Neural progenitor cell (in vitro differentiated cells): ENCODE results near the gene AGAP3. TPM values are rescaled to one million over a fixed set of nuclear protein-coding genes. Genes with fewer than 3 reads are reported as not detected.

ENCODE experiments used
- DNase-seq: peaks from one replicate; pipeline ENCODE4 v3.0.0-alpha.2; 2016; ENCODE audit warnings: low spot score
- H2AFZ ChIP-seq: fragments of 200-600 bp; sonication (generic); replicated peaks from 2 replicates; pipeline ENCODE4 v1.6.1; 2016; ENCODE audit warnings: antibody characterized with exemption
- H3F3A ChIP-seq: fragments of 200-600 bp; sonication (generic); 2 replicates; pipeline ENCODE4 v1.6.1; 2016; ENCODE audit warnings: antibody characterized with exemption, low read depth
- H3K27ac ChIP-seq: fragments of 200-600 bp; sonication (generic); 2 replicates; pipeline ENCODE4 v1.5.1; 2016; ENCODE audit warnings: mild to moderate bottlenecking
- H3K27me3 ChIP-seq: fragments of 200-600 bp; sonication (generic); 2 replicates; pipeline ENCODE4 v1.6.1; 2016; ENCODE audit warnings: mild to moderate bottlenecking, moderate library complexity
- H3K36me3 ChIP-seq: fragments of 200-600 bp; sonication (generic); 2 replicates; pipeline ENCODE4 v1.5.1; 2016
- H3K4me1 ChIP-seq: fragments of 200-600 bp; sonication (generic); 2 replicates; pipeline ENCODE4 v1.6.1; 2016; ENCODE audit warnings: mixed run types
- H3K4me2 ChIP-seq: fragments of 200-600 bp; sonication (generic); 2 replicates; pipeline ENCODE4 v1.6.1; 2016
- H3K4me3 ChIP-seq: fragments of 200-600 bp; sonication (generic); 2 replicates; pipeline ENCODE4 v1.5.1; 2016
- H3K79me2 ChIP-seq: fragments of 200-600 bp; sonication (generic); 2 replicates; pipeline ENCODE4 v1.6.1; 2016; ENCODE audit warnings: low read depth
- H3K9ac ChIP-seq: fragments of 200-600 bp; sonication (generic); 2 replicates; pipeline ENCODE4 v1.6.1; 2016
- H3K9me3 ChIP-seq: fragments of 200-600 bp; sonication (generic); 2 replicates; pipeline ENCODE4 v1.5.1; 2016; ENCODE audit warnings: low read depth
- H4K20me1 ChIP-seq: fragments of 200-600 bp; sonication (generic); 2 replicates; pipeline ENCODE4 v1.6.1; 2016; ENCODE audit warnings: low read depth
- H3K27ac Mint-ChIP-seq: 3 replicates; pipeline ENCODE4 v1.8.0; 2021; ENCODE audit warnings: mixed read lengths
- H3K27me3 Mint-ChIP-seq: 2 replicates; pipeline ENCODE4 v1.8.0; 2022; ENCODE audit warnings: low read depth, mild to moderate bottlenecking, inconsistent platforms, moderate library complexity, mixed read lengths; ENCODE audit not compliant: insufficient read depth
- H3K36me3 Mint-ChIP-seq: 3 replicates; pipeline ENCODE4 v1.8.0; 2021; ENCODE audit warnings: mixed read lengths
- H3K4me1 Mint-ChIP-seq: 3 replicates; pipeline ENCODE4 v1.8.0; 2021; ENCODE audit warnings: mixed read lengths
- H3K4me3 Mint-ChIP-seq: 3 replicates; pipeline ENCODE4 v1.8.0; 2021; ENCODE audit warnings: mild to moderate bottlenecking, moderate library complexity, mixed read lengths
- H3K9me3 Mint-ChIP-seq: 3 replicates; pipeline ENCODE4 v1.8.0; 2020; ENCODE audit warnings: mixed read lengths
- CTCF ChIP-seq: fragments of 200-600 bp; sonication (generic); IDR thresholded peaks from 2 replicates; pipeline ENCODE4 v1.5.1; 2017; ENCODE audit warnings: antibody characterized with exemption, mild to moderate bottlenecking
- EZH2 ChIP-seq: fragments of 200-600 bp; sonication (generic); IDR thresholded peaks from 2 replicates; pipeline ENCODE4 v1.6.1; 2017; ENCODE audit warnings: antibody characterized with exemption, mild to moderate bottlenecking, moderate library complexity
- EZH2phosphoT487 ChIP-seq: fragments of 200-600 bp; sonication (generic); IDR thresholded peaks from 2 replicates; pipeline ENCODE4 v1.6.1; 2017; ENCODE audit warnings: antibody characterized with exemption
- total RNA-seq: library from RNA; depleted of rRNA; stranded (reverse); fragments of >200 nt; gene quantifications from 2 replicates; pipeline ENCODE4 v1.2.3, GENCODE V29; 2015; ENCODE audit warnings: low replicate concordance

AGAP3 gene
- total RNA-seq, 1 donor from 2014 or later: 38.9 TPM

DNA sequence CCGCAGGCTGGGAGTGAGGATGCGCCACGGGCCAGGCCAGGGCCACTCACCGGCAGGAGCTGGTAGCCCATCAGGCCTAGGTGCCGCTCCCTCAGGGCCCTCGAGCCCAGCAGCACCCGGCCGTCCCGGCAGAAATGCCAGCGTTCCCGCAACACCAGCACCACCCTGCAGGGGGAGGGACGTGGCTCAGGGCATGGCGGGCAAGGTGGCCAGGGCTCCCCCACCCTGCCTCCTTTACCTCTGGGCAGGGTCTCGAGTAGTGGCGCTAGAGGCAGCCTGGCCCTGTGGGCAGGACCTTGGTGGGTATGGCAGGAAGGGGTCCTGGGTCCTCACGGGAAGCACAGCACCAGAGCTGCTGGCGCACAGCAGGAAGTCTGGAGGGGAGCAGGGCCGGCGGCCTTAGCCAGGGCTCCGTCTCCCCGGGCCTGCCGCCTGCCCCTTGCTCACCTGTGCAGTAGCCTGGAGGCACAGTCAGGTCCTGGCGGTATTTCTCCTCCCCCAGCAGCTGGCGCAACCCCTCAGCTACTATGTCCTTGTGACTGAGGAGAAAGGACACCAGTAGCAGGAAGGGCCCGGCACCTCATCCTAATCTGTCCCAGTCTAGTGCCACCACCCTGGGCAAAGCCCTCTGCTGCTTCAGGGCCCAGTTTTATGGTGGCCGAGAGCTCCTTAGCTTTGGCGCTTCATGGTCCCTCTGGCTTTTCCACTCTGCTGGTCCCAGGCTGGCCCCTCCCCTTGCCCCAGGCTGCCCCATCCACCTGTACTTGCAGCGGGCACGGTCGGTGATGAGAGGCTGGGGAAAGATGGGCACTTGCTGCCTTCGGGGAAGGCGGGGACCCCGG lies 9.2 kb upstream of the AGAP3 start:
- peak; percentile 46 for DNase-seq
- H3K4me3 Mint-ChIP-seq: no peak overlapping the region
- peaks cover 25% of the 10 kb centered on the region for H4K20me1 ChIP-seq
- no peak overlapping the region for H3K4me3 ChIP-seq
- H3K27ac Mint-ChIP-seq: no peak overlapping the region
- H3K4me1 Mint-ChIP-seq: peaks cover 18% of the 10 kb centered on the region
- H3K36me3 ChIP-seq: no peaks in the 10 kb centered on the region
- no peaks in the 10 kb centered on the region for H3K9me3 Mint-ChIP-seq
- H3K4me1 ChIP-seq: peaks cover 25% of the 10 kb centered on the region
- peaks cover 38% of the 10 kb centered on the region for H3F3A ChIP-seq
- TF ChIP-seq CTCF (peak; percentile 46), EZH2phosphoT487 (no peak)
- H3K27ac ChIP-seq: no peak overlapping the region
- no peaks in the 10 kb centered on the region for H3K27me3 ChIP-seq
- no peak overlapping the region for H2AFZ ChIP-seq
- H3K9ac ChIP-seq: no peak overlapping the region
- no peaks in the 10 kb centered on the region for H3K9me3 ChIP-seq
- peaks cover 8% of the 10 kb centered on the region for H3K36me3 Mint-ChIP-seq
- peaks cover 17% of the 10 kb centered on the region for H3K79me2 ChIP-seq
- H3K4me2 ChIP-seq: no peak overlapping the region
- peaks cover 12% of the 10 kb centered on the region for H3K27me3 Mint-ChIP-seq

GRCh38 chr7:151077705-151078232 lies 8.5 kb upstream of the AGAP3 start:
- Histone ChIP-seq H3K4me3 (no peak overlapping the region), H3K4me2 (no peak overlapping the region), H3K79me2 (peaks cover 23% of the 10 kb centered on the region), H3K27ac (no peak overlapping the region), H2AFZ (no peak overlapping the region), H3K9me3 (no peaks in the 10 kb centered on the region), H3F3A (peaks cover 40% of the 10 kb centered on the region), H3K9ac (no peak overlapping the region), H3K27me3 (no peaks in the 10 kb centered on the region), H3K4me1 (peaks cover 30% of the 10 kb centered on the region), H4K20me1 (peaks cover 28% of the 10 kb centered on the region), H3K36me3 (no peaks in the 10 kb centered on the region)
- H3K27me3 Mint-ChIP-seq: peaks cover 14% of the 10 kb centered on the region
- no peaks in the 10 kb centered on the region for H3K9me3 Mint-ChIP-seq
- H3K4me1 Mint-ChIP-seq: peaks cover 21% of the 10 kb centered on the region
- H3K27ac Mint-ChIP-seq: no peak overlapping the region
- no peak for DNase-seq
- peak overlapping the region; percentile 46 for H3K4me3 Mint-ChIP-seq
- peaks cover 8% of the 10 kb centered on the region for H3K36me3 Mint-ChIP-seq
- TF ChIP-seq EZH2 (no peak), CTCF (no peak), EZH2phosphoT487 (no peak)

DNA sequence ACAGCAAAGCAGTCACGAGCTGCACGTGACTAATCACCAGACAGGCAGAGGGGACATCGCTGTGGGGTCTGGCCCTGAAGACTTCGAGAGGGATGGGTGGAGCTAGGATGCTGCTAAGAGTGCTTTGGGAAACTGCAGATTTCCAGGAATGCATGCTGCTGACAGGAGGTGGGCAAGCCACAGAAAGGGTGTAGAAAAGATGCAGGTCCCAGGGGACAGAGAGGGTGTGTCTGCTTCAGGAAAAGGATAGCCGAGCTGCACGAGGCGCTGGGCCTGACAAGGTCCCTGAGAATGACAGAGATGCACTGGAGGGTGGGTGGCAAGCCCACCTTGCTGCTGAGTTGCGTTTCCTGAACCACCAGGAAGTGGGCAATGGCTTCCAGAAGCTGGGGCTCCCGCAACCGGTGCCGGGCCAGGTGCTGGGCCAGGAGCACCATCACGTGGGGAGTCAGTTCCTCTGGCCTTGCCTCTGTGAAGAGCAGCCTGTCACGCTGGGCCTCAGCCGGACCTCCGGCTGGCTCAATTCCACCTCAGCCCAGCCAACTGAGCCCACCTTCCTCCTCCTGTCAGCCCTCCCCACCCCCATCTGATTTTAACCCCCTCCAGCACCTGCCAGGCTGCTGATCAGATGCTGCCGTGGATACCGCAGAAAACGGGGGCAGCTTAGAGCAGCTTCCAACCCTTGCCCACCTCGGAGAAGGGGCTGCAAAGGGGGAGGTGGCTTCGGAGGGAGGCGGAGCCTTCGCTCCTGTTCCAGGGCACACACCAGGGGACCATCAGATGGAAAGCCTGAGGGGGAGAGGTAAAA lies 7.8 kb upstream of the AGAP3 start:
- Histone ChIP-seq H3K36me3 (no peaks in the 10 kb centered on the region), H3K4me2 (no peak overlapping the region)

More for the DNA sequence above, 7.8 kb upstream of the AGAP3 start:
- Mint-ChIP-seq H3K4me1 (peaks cover 23% of the 10 kb centered on the region), H3K9me3 (no peaks in the 10 kb centered on the region), H3K27me3 (peaks cover 14% of the 10 kb centered on the region), H3K4me3 (peak overlapping the region; percentile 92), H3K27ac (no peak overlapping the region), H3K36me3 (peaks cover 8% of the 10 kb centered on the region)
- no peak overlapping the region for H3K27ac ChIP-seq
- H3K4me1 ChIP-seq: peaks cover 30% of the 10 kb centered on the region
- no peak overlapping the region for H3K9ac ChIP-seq
- peaks cover 26% of the 10 kb centered on the region for H3K79me2 ChIP-seq
- peaks cover 28% of the 10 kb centered on the region for H4K20me1 ChIP-seq
- no peak overlapping the region for H3K4me3 ChIP-seq
- H3K9me3 ChIP-seq: no peaks in the 10 kb centered on the region
- TF ChIP-seq EZH2phosphoT487: no peak
- H3F3A ChIP-seq: peaks cover 40% of the 10 kb centered on the region
- DNase-seq: peak; percentile 46
- no peaks in the 10 kb centered on the region for H3K27me3 ChIP-seq
- no peak overlapping the region for H2AFZ ChIP-seq
